ENCODE data around the gene CYP46A1. TPM values are rescaled to one million over a fixed set of nuclear protein-coding genes. Genes with fewer than 3 reads are reported as not detected.

CYP46A1 gene
- total and polyA plus RNA-seq, 2 experiments from 2014 or later = 0.22 to 0.29 TPM

- Histone ChIP-seq H3K27me3 (replicated peaks; ENCODE audit: insufficient read depth) (no peaks in the 10 kb centered on the region), H3F3A (ENCODE audit: insufficient read depth) (no peaks in the 10 kb centered on the region; the same call in 1 of the 2 replicates), H3K9me3 (ENCODE audit: low read depth) (no peaks in the 10 kb centered on the region), H4K20me1 (ENCODE audit: insufficient read depth) (no peaks in the 10 kb centered on the region), H3K9ac (no peak overlapping the region), H3K4me3 (no peak overlapping the region), H3K27ac (no peak overlapping the region), H3K9me2 (ENCODE audit: insufficient read depth) (no peaks in the 10 kb centered on the region), H3K4me1 (ENCODE audit: insufficient read depth) (peaks cover 9% of the 10 kb centered on the region; the same call in 1 of the 2 replicates), H3K36me3 (ENCODE audit: low read depth) (no peaks in the 10 kb centered on the region), H3K4me2 (ENCODE audit: unreplicated experiment) (no peak overlapping the region), H2AFZ (no peak overlapping the region), H3K79me2 (ENCODE audit: insufficient read depth) (no peaks in the 10 kb centered on the region)
- DNase-seq = peak; percentile 18
- 78 to 79% methylated on average over 14 of the region's 14 CpGs for WGBS, 2 experiments (ENCODE audit: low coverage in 1 of 2, low lambda C conversion rate in 2 of 2, missing lambda C conversion rate in 2 of 2)
- no peak for TF ChIP-seq EZH2phosphoT487 (IDR thresholded peaks at IDR 0.05; ENCODE audit: insufficient read depth, low read depth)
- TF ChIP-seq EZH2 (IDR thresholded peaks at IDR 0.05; ENCODE audit: insufficient read depth, poor library complexity, severe bottlenecking) = no peak
- in situ Hi-C loops (cut with MboI) = no loop called here
Observed at GRCh38 chr14:99670361-99671234, 13.5 kb upstream of the CYP46A1 start.

GRCh38 chr14:99671235-99672224, 12.6 kb upstream of the CYP46A1 start:
- H3K4me1 ChIP-seq (ENCODE audit: insufficient read depth) = peaks cover 9% of the 10 kb centered on the region; the same call in 1 of the 2 replicates
- no peak overlapping the region for H3K4me3 ChIP-seq
- WGBS, 2 experiments (ENCODE audit: low coverage in 1 of 2, low lambda C conversion rate in 2 of 2, missing lambda C conversion rate in 2 of 2) = 81% methylated on average over 20 of the region's 20 CpGs
- H3K36me3 ChIP-seq (ENCODE audit: low read depth) = no peaks in the 10 kb centered on the region
- no peaks in the 10 kb centered on the region for H4K20me1 ChIP-seq (ENCODE audit: insufficient read depth)
- no peak overlapping the region for H3K9ac ChIP-seq
- H3K27ac ChIP-seq = no peak overlapping the region
- H3K9me2 ChIP-seq (ENCODE audit: insufficient read depth) = no peaks in the 10 kb centered on the region
- in situ Hi-C loops (cut with MboI) = no loop called here
- no peak overlapping the region for H3K4me2 ChIP-seq (ENCODE audit: unreplicated experiment)
- H3K9me3 ChIP-seq (ENCODE audit: low read depth) = no peaks in the 10 kb centered on the region
- no peak for TF ChIP-seq EZH2 (IDR thresholded peaks at IDR 0.05; ENCODE audit: insufficient read depth, poor library complexity, severe bottlenecking)
- TF ChIP-seq EZH2phosphoT487 (IDR thresholded peaks at IDR 0.05; ENCODE audit: insufficient read depth, low read depth) = no peak
- no peaks in the 10 kb centered on the region; the same call in 1 of the 2 replicates for H3F3A ChIP-seq (ENCODE audit: insufficient read depth)
- no peak for DNase-seq
- H3K79me2 ChIP-seq (ENCODE audit: insufficient read depth) = no peaks in the 10 kb centered on the region
- H3K27me3 ChIP-seq (replicated peaks; ENCODE audit: insufficient read depth) = no peaks in the 10 kb centered on the region
- H2AFZ ChIP-seq = no peak overlapping the region

GRCh38 chr14:99672506-99673304, 11.4 kb upstream of the CYP46A1 start:
- H3K27ac ChIP-seq = no peak overlapping the region
- H3K9me2 ChIP-seq (ENCODE audit: insufficient read depth) = no peaks in the 10 kb centered on the region
- in situ Hi-C loops (cut with MboI) = no loop called here
- no peaks in the 10 kb centered on the region for H4K20me1 ChIP-seq (ENCODE audit: insufficient read depth)
- H3K4me2 ChIP-seq (ENCODE audit: unreplicated experiment) = no peak overlapping the region
- H3K27me3 ChIP-seq (replicated peaks; ENCODE audit: insufficient read depth) = no peaks in the 10 kb centered on the region
- H3K9me3 ChIP-seq (ENCODE audit: low read depth) = no peaks in the 10 kb centered on the region
- WGBS, 2 experiments (ENCODE audit: low coverage in 1 of 2, low lambda C conversion rate in 2 of 2, missing lambda C conversion rate in 2 of 2) = 75 to 76% methylated on average over 10 to 11 of the region's 11 CpGs
- no peaks in the 10 kb centered on the region; the same call in 1 of the 2 replicates for H3F3A ChIP-seq (ENCODE audit: insufficient read depth)
- no peak overlapping the region for H2AFZ ChIP-seq
- TF ChIP-seq EZH2 (IDR thresholded peaks at IDR 0.05; ENCODE audit: insufficient read depth, poor library complexity, severe bottlenecking) = no peak
- TF ChIP-seq EZH2phosphoT487 (IDR thresholded peaks at IDR 0.05; ENCODE audit: insufficient read depth, low read depth) = no peak
- no peaks in the 10 kb centered on the region for H3K36me3 ChIP-seq (ENCODE audit: low read depth)
- no peak overlapping the region for H3K9ac ChIP-seq
- no peak for DNase-seq
- H3K79me2 ChIP-seq (ENCODE audit: insufficient read depth) = no peaks in the 10 kb centered on the region
- H3K4me3 ChIP-seq = no peak overlapping the region
- peaks cover 9% of the 10 kb centered on the region; the same call in 1 of the 2 replicates for H3K4me1 ChIP-seq (ENCODE audit: insufficient read depth)

All from GM23248 (cell line).